SK-N-SH (cell line): ENCODE measurements around the gene GDF3. TPM values are rescaled to one million over a fixed set of nuclear protein-coding genes. Genes with fewer than 3 reads are reported as not detected.

Experiments
- CTCF ChIA-PET: fragments of 300-600, 350-600 bp; formaldehyde crosslinking; extraction: SDS; loops from one replicate; lab custom pipeline; 2021; lab: Yijun Ruan, JAX
- POLR2A ChIA-PET: fragments of 350-600 bp; sonication (Branson Sonifier 250); formaldehyde crosslinking; extraction: SDS; loops from one replicate; lab custom pipeline; 2020; ENCODE audit warnings: antibody characterized with exemption, inconsistent platforms; lab: Yijun Ruan, JAX
- DNase-seq: peaks from one replicate; pipeline ENCODE4 v3.0.0; 2012
- H2AFZ ChIP-seq: fragments of 200-600 bp; sonication (generic); 2 replicates; pipeline ENCODE4 v1.8.1; 2016; ENCODE audit warnings: antibody characterized with exemption, mild to moderate bottlenecking, low read depth
- H3F3A ChIP-seq: fragments of 200-600 bp; sonication (generic); replicated peaks from 2 replicates; pipeline ENCODE3; 2016; ENCODE audit warnings: antibody characterized with exemption, mild to moderate bottlenecking; ENCODE audit not compliant: insufficient read depth
- H3K27ac ChIP-seq, 2 experiments: fragments of 200-500 bp in 1 of 2; fragments of 200-600 bp in 1 of 2; sonication (Bioruptor generic) in 1 of 2; sonication (generic), shearing (Covaris generic) in 1 of 2; 2 replicates each; pipeline versions ENCODE4 v1.5.1 to v1.6.1; 2014 to 2016; ENCODE audit warnings: low read depth in 2 of 2, inconsistent platforms in 1 of 2, low read length in 1 of 2, mild to moderate bottlenecking in 1 of 2, mixed read lengths in 1 of 2
- H3K27me3 ChIP-seq: fragments of 200-600 bp; sonication (generic), shearing (Covaris generic); 2 replicates; pipeline ENCODE4 v1.6.1; 2016; ENCODE audit warnings: mixed run types; ENCODE audit not compliant: insufficient read depth
- H3K36me3 ChIP-seq, 2 experiments: fragments of 200-500 bp in 1 of 2; fragments of 200-600 bp in 1 of 2; sonication (Bioruptor generic) in 1 of 2; sonication (generic) in 1 of 2; replicated peaks in 1 of 2; 2 replicates each; pipeline versions ENCODE3 to v1.5.1; 2014 to 2016; ENCODE audit warnings: low read length in 1 of 2, mild to moderate bottlenecking in 1 of 2; ENCODE audit not compliant: insufficient read depth in 2 of 2, control insufficient read depth in 1 of 2
- H3K4me1 ChIP-seq, 2 experiments: fragments of 200-500 bp in 1 of 2; fragments of 200-600 bp in 1 of 2; sonication (Bioruptor generic) in 1 of 2; sonication (generic), shearing (Covaris generic) in 1 of 2; 2 replicates each; pipeline versions ENCODE4 v1.5.1 to v1.6.1; 2014 to 2016; ENCODE audit warnings: low read depth in 1 of 2, low read length in 1 of 2, mixed run types in 1 of 2; ENCODE audit not compliant: insufficient read depth in 2 of 2, control insufficient read depth in 1 of 2
- H3K4me2 ChIP-seq: fragments of 200-600 bp; sonication (generic), shearing (Covaris generic); 2 replicates; pipeline ENCODE4 v1.6.1; 2017; ENCODE audit warnings: mixed run types
- H3K4me3 ChIP-seq, 2 experiments: fragments of 200-500 bp in 1 of 2; fragments of 200-600 bp in 1 of 2; sonication (Bioruptor generic) in 1 of 2; sonication (generic), shearing (Covaris generic) in 1 of 2; 2 replicates each; pipeline versions ENCODE4 v1.5.1 to v1.8.1; 2014 to 2016; ENCODE audit warnings: low read depth in 2 of 2, inconsistent platforms in 1 of 2, low read length in 1 of 2, mild to moderate bottlenecking in 1 of 2, mixed read lengths in 1 of 2, moderate library complexity in 1 of 2
- H3K79me2 ChIP-seq: fragments of 200-600 bp; sonication (generic); 2 replicates; pipeline ENCODE4 v1.8.1; 2017; ENCODE audit warnings: mild to moderate bottlenecking; ENCODE audit not compliant: insufficient read depth
- H3K9ac ChIP-seq: fragments of 200-600 bp; sonication (generic); 2 replicates; pipeline ENCODE4 v1.6.1; 2017; ENCODE audit warnings: mixed run types
- H3K9me2 ChIP-seq: fragments of 200-600 bp; sonication (generic); 2 replicates; pipeline ENCODE4 v1.6.1; 2017; ENCODE audit warnings: mixed run types
- H3K9me3 ChIP-seq: fragments of 200-600 bp; sonication (generic); 2 replicates; pipeline ENCODE4 v1.6.1; 2017; ENCODE audit warnings: mixed run types, mild to moderate bottlenecking, moderate library complexity
- H4K20me1 ChIP-seq: fragments of 200-600 bp; sonication (generic); 2 replicates; pipeline ENCODE4 v1.6.1; 2017; ENCODE audit warnings: mild to moderate bottlenecking, mixed run types; ENCODE audit not compliant: insufficient read depth
- CHD2 ChIP-seq: fragments of 150-350 bp; IDR thresholded peaks from 2 replicates; pipeline ENCODE4 v1.6.1; 2018; ENCODE audit warnings: low read length; ENCODE audit not compliant: partially characterized antibody
- EZH2phosphoT487 ChIP-seq: fragments of 200-600 bp; sonication (generic); IDR thresholded peaks from 2 replicates; pipeline ENCODE4 v1.6.1; 2017; ENCODE audit warnings: low read depth, mixed run types, mild to moderate bottlenecking, antibody characterized with exemption, moderate library complexity, borderline replicate concordance
- FOXJ3 ChIP-seq: sonication (generic); formaldehyde crosslinking; IDR thresholded peaks from 2 replicates; pipeline ENCODE4 v1.5.1; 2020; ENCODE audit warnings: mild to moderate bottlenecking, missing genetic modification reagents
- FOXM1 ChIP-seq: IDR thresholded peaks from 2 replicates; pipeline ENCODE4 v1.4.0; 2012; ENCODE audit warnings: low read depth, mild to moderate bottlenecking
- MEF2A ChIP-seq: IDR thresholded peaks from 2 replicates; pipeline ENCODE4 v1.4.0; 2012; ENCODE audit warnings: low read depth, borderline replicate concordance
- MXI1 ChIP-seq: IDR thresholded peaks from 2 replicates; pipeline ENCODE4 v1.6.1; 2012; ENCODE audit warnings: mild to moderate bottlenecking, low read depth, low read length, improper control_type of control experiment
- NRF1 ChIP-seq: IDR thresholded peaks from 2 replicates; pipeline ENCODE4 v1.6.1; 2012; ENCODE audit warnings: low read depth, mild to moderate bottlenecking, low read length
- POLR2AphosphoS5 ChIP-seq: IDR thresholded peaks from 2 replicates; pipeline ENCODE4 v1.6.1; 2012; ENCODE audit warnings: low read depth, low read length
- RAD21 ChIP-seq: IDR thresholded peaks from 2 replicates; pipeline ENCODE4 v1.6.1; 2012; ENCODE audit warnings: mild to moderate bottlenecking, low read length
- RCOR1 ChIP-seq: fragments of 150-350 bp; IDR thresholded peaks from 2 replicates; pipeline ENCODE4 v1.6.1; 2017; ENCODE audit warnings: antibody characterized with exemption, low read length
- RXRA ChIP-seq: IDR thresholded peaks from 2 replicates; pipeline ENCODE4 v1.4.0; 2012; ENCODE audit warnings: low read depth, mild to moderate bottlenecking, borderline replicate concordance
- SIN3A ChIP-seq: IDR thresholded peaks from 2 replicates; pipeline ENCODE4 v1.6.1; 2012; ENCODE audit warnings: low read depth, mild to moderate bottlenecking, low read length, moderate library complexity, borderline replicate concordance
- SMC3 ChIP-seq: IDR thresholded peaks from 2 replicates; pipeline ENCODE4 v1.6.1; 2012; ENCODE audit warnings: low read depth, low read length, improper control_type of control experiment
- TCF12 ChIP-seq: IDR thresholded peaks from 2 replicates; pipeline ENCODE4 v1.4.0; 2012
- WGBS: methylation state at CpG from one replicate; pipeline ENCODE4 v1.1.6; 2017; ENCODE audit warnings: low lambda C conversion rate; 5-methylcytosine and 5-hydroxymethylcytosine counted together
- polyA plus RNA-seq, 3 experiments: library from polyadenylated mRNA; depleted of rRNA; stranded (reverse); fragments of >200 nt; gene quantifications; 2 replicates each; pipeline ENCODE4 v1.2.3, GENCODE V29; 2012
- TF ChIP-seq, protein P1 (sequence below): IDR thresholded peaks from 2 replicates; pipeline ENCODE4 v1.4.0; 2012; ENCODE audit warnings: low read depth, borderline replicate concordance
- TF ChIP-seq, protein P2 (sequence below): IDR thresholded peaks from 2 replicates; pipeline ENCODE4; 2012
- TF ChIP-seq, protein P3 (sequence below): fragments of 150-350 bp; IDR thresholded peaks from 2 replicates; pipeline ENCODE4 v1.6.1; 2016; ENCODE audit warnings: mild to moderate bottlenecking, low read depth, low read length
- TF ChIP-seq, protein P4 (sequence below): fragments of 150-350 bp; IDR thresholded peaks from 2 replicates; pipeline ENCODE4 v1.6.1; 2017; ENCODE audit warnings: antibody characterized with exemption, low read length, low read depth, borderline replicate concordance
- TF ChIP-seq, protein P5 (sequence below): fragments of 200-600 bp; sonication (generic); IDR thresholded peaks from 2 replicates; pipeline ENCODE4 v1.6.1; 2017; ENCODE audit warnings: antibody characterized with exemption, mild to moderate bottlenecking, moderate library complexity

Gene GDF3
- polyA plus RNA-seq, 1 of the 3 experiments (the other 2 are of a cell fraction) = not detected

DNA sequence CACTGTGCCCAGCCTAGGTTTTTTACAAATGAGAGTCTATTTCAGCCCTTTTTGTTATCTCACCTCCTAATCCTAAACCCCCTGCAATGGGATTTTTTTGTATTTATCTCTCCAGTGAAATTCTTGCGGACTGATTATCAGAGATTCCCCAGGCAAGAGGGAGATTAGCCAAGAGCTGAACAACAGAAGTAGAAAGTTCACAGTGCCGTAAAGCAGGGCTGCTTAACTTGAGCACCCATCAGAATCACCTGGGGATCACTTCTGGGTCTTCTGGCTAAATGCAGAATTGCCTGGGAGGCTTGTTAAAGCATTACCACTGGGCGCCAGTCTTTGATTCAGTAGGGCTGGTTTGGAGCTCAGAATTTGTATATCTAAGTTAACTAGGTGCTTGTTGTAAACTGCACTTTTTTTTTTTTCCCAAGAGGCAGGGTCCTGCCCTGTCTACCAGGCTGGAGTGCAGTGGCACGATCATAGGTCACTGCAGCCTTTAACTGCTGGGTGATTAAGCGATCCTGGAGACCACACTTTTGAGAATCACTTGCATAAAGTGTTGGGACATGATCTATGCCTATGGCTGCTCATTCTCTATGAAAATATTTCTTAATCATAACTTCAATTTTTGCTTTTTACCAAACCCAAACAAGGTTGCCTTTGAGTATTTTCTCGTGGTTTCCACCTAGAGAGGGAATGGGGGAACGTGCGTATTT, 14.5 kb upstream of the GDF3 start:
- Histone ChIP-seq H3F3A (no peaks in the 10 kb centered on the region), H3K4me3 (no peak overlapping the region), H2AFZ (no peak overlapping the region), H3K4me2 (no peak overlapping the region), H3K4me1 (no peaks in the 10 kb centered on the region), H3K36me3 (no peaks in the 10 kb centered on the region), H3K27ac (no peak overlapping the region), H3K9me2 (no peaks in the 10 kb centered on the region), H3K9ac (no peak overlapping the region), H4K20me1 (no peaks in the 10 kb centered on the region), H3K9me3 (no peaks in the 10 kb centered on the region), H3K79me2 (no peaks in the 10 kb centered on the region), H3K27me3 (peaks cover 60% of the 10 kb centered on the region)
- TF ChIP-seq, protein P1, sequence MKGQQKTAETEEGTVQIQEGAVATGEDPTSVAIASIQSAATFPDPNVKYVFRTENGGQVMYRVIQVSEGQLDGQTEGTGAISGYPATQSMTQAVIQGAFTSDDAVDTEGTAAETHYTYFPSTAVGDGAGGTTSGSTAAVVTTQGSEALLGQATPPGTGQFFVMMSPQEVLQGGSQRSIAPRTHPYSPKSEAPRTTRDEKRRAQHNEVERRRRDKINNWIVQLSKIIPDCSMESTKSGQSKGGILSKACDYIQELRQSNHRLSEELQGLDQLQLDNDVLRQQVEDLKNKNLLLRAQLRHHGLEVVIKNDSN = no peak
- no peak for TF ChIP-seq POLR2AphosphoS5
- no peak for TF ChIP-seq RXRA
- TF ChIP-seq, protein P2, sequence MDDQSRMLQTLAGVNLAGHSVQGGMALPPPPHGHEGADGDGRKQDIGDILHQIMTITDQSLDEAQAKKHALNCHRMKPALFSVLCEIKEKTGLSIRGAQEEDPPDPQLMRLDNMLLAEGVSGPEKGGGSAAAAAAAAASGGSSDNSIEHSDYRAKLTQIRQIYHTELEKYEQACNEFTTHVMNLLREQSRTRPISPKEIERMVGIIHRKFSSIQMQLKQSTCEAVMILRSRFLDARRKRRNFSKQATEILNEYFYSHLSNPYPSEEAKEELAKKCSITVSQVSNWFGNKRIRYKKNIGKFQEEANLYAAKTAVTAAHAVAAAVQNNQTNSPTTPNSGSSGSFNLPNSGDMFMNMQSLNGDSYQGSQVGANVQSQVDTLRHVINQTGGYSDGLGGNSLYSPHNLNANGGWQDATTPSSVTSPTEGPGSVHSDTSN = no peak
- CTCF ChIA-PET = no interaction called here
- POLR2A ChIA-PET = no interaction called here
- 7% methylated on average over 8 of the region's 8 CpGs for WGBS
- DNase-seq = no peak

DNA sequence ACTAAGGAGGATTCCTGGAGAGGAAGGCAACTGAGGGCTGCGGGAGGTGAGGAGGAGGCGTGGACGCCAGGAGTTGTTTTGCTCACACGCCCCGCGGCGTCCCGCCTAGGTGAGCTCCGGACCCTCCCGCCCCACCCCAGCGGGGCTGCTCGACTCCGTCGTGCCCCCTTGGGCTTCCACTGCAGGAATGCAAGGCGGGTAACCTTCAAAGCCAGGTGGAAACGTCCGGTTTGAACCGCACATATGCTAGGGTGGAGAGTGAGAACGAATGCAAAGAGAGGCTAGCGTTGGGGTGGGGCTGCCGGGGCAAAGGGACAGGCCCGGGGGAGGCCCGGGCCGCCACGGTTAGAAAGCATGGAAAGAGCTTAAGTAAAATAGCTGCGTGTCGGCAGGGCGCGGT, 10.3 kb upstream of the GDF3 start:
- Histone ChIP-seq H3K27ac (no peak overlapping the region), H3K9me2 (no peaks in the 10 kb centered on the region), H3K4me1 (no peaks in the 10 kb centered on the region), H3K27me3 (peaks cover 47% of the 10 kb centered on the region), H3F3A (no peaks in the 10 kb centered on the region), H2AFZ (no peak overlapping the region), H3K4me3 (no peak overlapping the region), H3K9ac (no peak overlapping the region), H4K20me1 (no peaks in the 10 kb centered on the region), H3K4me2 (no peak overlapping the region), H3K9me3 (no peaks in the 10 kb centered on the region), H3K79me2 (no peaks in the 10 kb centered on the region), H3K36me3 (no peaks in the 10 kb centered on the region)
- 39% methylated on average over 27 of the region's 29 CpGs for WGBS
- POLR2A ChIA-PET = no interaction called here
- CTCF ChIA-PET = no interaction called here
- TF ChIP-seq, protein P3, sequence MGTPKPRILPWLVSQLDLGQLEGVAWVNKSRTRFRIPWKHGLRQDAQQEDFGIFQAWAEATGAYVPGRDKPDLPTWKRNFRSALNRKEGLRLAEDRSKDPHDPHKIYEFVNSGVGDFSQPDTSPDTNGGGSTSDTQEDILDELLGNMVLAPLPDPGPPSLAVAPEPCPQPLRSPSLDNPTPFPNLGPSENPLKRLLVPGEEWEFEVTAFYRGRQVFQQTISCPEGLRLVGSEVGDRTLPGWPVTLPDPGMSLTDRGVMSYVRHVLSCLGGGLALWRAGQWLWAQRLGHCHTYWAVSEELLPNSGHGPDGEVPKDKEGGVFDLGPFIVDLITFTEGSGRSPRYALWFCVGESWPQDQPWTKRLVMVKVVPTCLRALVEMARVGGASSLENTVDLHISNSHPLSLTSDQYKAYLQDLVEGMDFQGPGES = no peak
- TF ChIP-seq POLR2AphosphoS5 (no peak), RAD21 (no peak), SIN3A (no peak), FOXM1 (no peak), MEF2A (no peak), RCOR1 (no peak), FOXJ3 (CRISPR knock-in tag) (no peak), TCF12 (no peak), SMC3 (no peak), NRF1 (no peak), CHD2 (no peak), EZH2phosphoT487 (no peak), MXI1 (no peak)
- TF ChIP-seq, protein P1 = no peak
- TF ChIP-seq, protein P2 = no peak
- TF ChIP-seq, protein P4, sequence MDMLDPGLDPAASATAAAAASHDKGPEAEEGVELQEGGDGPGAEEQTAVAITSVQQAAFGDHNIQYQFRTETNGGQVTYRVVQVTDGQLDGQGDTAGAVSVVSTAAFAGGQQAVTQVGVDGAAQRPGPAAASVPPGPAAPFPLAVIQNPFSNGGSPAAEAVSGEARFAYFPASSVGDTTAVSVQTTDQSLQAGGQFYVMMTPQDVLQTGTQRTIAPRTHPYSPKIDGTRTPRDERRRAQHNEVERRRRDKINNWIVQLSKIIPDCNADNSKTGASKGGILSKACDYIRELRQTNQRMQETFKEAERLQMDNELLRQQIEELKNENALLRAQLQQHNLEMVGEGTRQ = no peak
- TF ChIP-seq, protein P5, sequence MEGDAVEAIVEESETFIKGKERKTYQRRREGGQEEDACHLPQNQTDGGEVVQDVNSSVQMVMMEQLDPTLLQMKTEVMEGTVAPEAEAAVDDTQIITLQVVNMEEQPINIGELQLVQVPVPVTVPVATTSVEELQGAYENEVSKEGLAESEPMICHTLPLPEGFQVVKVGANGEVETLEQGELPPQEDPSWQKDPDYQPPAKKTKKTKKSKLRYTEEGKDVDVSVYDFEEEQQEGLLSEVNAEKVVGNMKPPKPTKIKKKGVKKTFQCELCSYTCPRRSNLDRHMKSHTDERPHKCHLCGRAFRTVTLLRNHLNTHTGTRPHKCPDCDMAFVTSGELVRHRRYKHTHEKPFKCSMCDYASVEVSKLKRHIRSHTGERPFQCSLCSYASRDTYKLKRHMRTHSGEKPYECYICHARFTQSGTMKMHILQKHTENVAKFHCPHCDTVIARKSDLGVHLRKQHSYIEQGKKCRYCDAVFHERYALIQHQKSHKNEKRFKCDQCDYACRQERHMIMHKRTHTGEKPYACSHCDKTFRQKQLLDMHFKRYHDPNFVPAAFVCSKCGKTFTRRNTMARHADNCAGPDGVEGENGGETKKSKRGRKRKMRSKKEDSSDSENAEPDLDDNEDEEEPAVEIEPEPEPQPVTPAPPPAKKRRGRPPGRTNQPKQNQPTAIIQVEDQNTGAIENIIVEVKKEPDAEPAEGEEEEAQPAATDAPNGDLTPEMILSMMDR = no peak
- no peak for DNase-seq
